HG03460 (cell line): Measurements from ENCODE around the gene RAP1GAP.

Source experiments
- ATAC-seq: cut with Tn5 transposase; IDR thresholded peaks from one replicate; pipeline ENCODE4 v1.9.1; 2021; ENCODE audit not compliant: unreplicated experiment

RAP1GAP gene

GRCh38 chr1:21614419-21615115 is 54.6 kb downstream of the RAP1GAP start:
- ATAC-seq: no peak

DNA sequence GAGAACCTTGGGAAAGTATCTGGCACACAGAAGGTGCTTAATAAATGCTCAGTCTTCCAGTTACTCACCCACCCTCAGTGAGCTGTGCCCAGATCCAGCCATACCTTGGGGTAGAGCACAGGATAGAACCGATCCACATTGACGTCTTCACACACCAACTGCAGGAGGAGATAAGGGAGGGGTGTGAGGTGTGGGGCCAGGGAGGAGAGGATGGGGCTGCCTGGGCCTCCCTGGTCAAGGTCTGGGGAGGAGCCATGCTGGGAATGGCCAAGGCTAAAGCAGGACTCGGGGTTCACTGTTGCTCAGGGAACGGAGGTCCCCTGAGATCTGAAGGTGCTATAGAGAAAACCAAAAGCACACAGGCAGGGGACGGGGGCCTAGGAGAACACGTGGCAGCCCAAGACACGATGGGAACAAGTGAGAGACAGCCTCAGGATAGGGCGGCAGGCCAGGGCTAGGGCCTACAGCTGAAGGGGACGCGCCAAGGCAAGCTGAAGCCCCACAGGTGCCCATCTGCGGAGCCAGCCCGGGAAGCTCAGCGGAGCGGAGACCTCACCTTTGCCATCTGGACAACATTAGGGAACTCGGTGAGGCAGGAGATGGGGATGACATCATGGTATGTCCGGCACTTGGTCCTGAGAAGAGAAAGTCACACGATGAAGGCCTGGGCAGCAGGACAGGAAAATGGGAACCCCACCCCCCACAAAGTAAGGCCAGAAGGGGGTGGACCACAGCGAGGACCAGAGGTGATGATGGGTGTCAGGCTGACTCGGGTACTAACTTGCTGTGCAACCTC is 55.9 kb downstream of the RAP1GAP start:
- no peak for ATAC-seq

- ATAC-seq: no peak
These were observed 57.1 kb downstream of the RAP1GAP start for GRCh38 chr1:21612057-21612456.

GRCh38 chr1:21610989-21611785 is 58.0 kb downstream of the RAP1GAP start:
- no peak for ATAC-seq

DNA sequence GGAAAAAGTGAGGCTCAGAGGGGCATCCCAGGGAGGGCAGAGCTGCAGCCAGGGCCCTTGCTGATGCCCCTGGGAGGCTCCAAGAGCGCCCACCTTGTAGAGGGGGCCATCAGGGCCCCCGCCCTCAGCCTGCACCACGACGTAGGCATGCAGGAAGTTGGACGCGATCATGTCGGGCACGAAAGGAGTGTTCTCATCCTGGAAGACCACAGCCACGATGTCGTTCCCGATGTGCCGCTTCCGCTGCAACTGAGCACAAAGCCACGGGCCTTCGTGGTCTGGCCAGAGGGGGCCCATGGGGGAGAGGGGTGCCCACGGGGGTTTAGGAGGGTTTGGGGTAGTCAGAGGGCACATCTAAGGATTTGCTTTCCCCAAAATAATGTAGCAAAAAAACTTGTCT is 59.1 kb downstream of the RAP1GAP start:
- ATAC-seq: no peak

GRCh38 chr1:21608798-21609197 is 60.4 kb downstream of the RAP1GAP start:
- ATAC-seq: no peak

GRCh38 chr1:21607549-21608529 is 61.3 kb downstream of the RAP1GAP start:
- ATAC-seq: peak; percentile 74

DNA sequence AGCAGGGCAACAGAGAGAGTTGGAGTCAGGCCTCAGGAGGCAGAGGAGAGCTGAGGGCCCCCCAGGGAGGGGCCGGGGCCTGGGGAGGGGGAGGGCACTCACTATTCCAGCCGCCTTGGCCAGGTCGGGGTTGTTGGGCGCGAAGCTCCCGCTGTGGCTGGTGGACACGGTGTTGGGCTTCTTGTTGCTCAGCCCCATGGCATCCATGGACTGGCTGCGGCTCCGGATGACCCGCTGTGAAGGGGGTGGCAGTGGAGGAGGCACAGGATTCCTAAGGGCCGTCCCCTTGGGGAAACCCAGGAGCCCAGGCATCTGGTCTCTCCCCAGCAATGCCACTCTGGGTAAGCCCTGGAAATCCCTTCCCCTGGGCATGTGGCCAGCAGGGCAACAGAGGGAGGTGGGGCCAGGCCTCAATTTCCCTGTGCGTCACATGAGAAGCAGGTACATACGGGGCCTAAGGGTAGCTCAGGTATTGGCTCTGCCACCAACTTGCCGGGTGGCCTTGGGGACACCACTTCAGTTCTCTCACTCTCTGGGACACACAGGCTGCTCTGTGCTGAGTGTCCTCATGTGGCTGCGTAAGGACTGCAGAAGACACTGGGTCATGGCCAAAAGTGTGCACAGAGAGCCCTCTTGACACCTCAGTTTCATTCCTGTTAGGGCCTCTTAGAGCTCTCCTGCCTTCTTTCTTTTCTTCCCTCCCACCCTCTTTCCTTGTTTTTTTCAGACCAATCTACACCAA is 63.0 kb downstream of the RAP1GAP start:
- ATAC-seq: no peak

DNA sequence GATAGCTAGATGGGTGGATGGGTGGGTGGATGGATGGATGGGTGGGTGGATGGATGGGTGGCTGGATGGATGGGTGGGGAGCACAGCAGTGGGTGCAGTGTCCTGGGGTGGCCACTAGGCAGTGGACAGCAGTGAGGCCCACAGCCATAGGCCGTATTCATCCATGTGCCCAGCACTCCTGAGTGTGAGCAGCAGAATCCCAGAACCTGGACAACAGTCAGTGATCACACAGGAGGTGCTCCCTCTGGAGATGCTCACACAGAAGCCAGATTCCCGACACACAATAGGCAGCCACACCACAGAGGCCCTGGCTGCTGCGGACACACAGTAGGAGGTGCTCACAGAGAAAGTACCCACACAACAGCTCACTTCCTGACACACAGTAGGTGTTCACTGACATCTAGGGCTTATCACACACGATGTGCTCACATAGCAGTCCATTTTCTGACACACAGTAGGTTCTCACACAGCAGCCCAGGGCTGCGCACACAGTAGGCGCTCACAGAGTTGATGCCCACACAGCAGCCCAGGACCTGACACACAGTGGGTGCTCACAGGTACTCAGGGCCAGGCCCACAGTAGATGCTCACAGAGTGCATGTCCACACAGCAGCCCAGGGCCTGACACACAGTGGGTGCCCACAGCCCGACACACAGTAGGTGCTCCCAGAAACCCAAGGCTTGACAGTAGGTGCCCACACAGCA is 64.0 kb downstream of the RAP1GAP start:
- no peak for ATAC-seq

GRCh38 chr1:21604208-21604957 is 64.8 kb downstream of the RAP1GAP start:
- no peak for ATAC-seq

- ATAC-seq: no peak
These were observed 65.7 kb downstream of the RAP1GAP start for GRCh38 chr1:21603177-21604138.

DNA sequence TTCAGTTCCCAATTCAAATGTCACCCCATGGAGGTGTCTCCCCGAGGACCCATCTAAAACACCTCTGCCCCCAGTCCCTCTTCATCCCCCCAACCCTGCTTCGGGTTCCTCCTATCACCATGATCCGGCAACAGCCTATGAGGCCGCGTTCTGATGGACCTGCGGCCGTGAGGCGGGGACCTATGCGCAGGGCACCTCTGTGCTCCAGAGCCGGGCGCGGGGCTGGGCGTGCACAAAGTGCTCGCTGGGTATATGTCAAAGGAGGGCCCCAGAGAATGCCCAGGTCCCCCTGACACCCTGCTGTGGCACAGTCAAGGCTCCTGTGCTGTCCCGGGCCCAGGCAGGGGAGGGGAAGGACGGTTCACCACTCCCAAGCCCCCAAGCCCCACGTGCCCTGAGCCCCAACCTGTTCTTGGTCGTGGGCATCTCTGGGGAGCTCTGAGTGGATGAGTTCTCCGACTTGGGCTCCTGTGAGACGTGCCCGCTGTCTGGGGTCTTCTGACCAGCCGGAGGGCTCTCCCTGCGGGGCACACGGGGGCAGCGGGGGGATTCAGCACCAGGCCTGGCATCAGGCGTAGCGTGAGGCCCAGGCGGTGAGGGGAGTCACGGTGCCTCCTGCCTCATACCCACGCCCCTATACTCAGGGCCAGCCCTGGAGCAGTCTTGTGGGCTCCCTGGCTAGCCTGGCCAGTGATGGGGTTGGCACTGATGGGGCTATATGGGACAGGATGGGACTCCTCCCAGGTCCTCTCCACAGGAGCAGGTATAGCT is 67.7 kb downstream of the RAP1GAP start:
- ATAC-seq: no peak

GRCh38 chr1:21599402-21599801 is 69.8 kb downstream of the RAP1GAP start:
- ATAC-seq: no peak

- no peak for ATAC-seq
These were observed 70.3 kb downstream of the RAP1GAP start for GRCh38 chr1:21598904-21599303.

DNA sequence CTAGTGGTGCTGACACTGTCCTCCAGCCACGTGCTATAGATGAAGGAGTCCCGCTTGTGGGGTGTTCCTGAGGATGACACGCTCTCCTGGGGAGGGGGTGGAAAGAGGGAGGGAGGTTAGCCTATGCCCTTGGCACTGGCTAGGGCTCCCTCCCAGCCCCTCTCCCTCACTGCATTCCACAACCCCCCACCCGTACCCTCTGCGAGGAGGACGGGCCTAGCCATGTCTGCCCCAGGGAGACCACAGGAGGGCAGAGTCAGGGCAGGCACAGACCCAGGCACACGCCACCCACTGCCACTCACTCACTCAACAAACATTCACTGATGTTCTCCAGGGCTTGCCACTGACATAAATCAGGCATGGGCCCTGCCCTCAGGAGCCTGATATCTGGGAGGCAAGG is 70.7 kb downstream of the RAP1GAP start:
- ATAC-seq: no peak

- no peak for ATAC-seq
These were observed 71.4 kb downstream of the RAP1GAP start for GRCh38 chr1:21597753-21598152.

DNA sequence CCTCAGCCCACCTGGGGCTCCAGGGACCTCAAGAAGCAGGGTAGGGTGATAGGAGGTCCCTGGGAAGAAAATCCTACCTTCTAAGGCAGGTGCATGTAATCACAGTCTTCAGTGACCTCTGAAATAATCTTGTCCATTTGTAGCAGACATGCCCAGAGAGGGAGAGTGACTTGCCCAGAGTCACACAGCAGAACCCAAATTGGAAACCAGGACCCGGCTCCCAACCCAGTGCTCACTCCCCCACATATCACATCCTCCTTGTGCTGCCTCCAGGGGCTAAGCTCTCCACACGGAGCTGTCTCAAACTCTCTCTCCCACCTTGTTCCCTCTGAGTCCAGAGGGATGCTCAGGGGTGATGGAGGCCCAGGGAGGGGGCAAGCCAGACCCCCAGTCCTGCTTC is 72.5 kb downstream of the RAP1GAP start:
- ATAC-seq: no peak
